GM20431 (cell line): ENCODE measurements around the gene SORBS2.
"Not testable (repeated sequence)": the region's sequence is repeated elsewhere in the genome, so short reads cannot be mapped to it uniquely, and the experiment has no call there.

ENCODE experiments used
- in situ Hi-C: fragments of 300-500 bp; cut with MseI, MboI; formaldehyde crosslinking; loops from one replicate; pipeline ENCODE4 v1.15.0; 2020; ENCODE audit warnings: low sequenced_read_pairs; ENCODE audit not compliant: unreplicated experiment

Gene SORBS2

GRCh38 chr4:185718578-185719499 lies 93.2 kb downstream of the SORBS2 start:
- in situ Hi-C loops, result no loop called here

- in situ Hi-C loops, result no loop called here
These were observed 94.6 kb downstream of the SORBS2 start for GRCh38 chr4:185717377-185717741.

GRCh38 chr4:185716577-185717376 lies 95.2 kb downstream of the SORBS2 start:
- in situ Hi-C loops, result no loop called here

GRCh38 chr4:185716141-185716551 lies 95.8 kb downstream of the SORBS2 start:
- in situ Hi-C loops, result no loop called here

GRCh38 chr4:185714524-185714923 lies 97.5 kb downstream of the SORBS2 start:
- in situ Hi-C loops, result not testable (repeated sequence)

- in situ Hi-C loops, result no loop called here
These were observed 98.3 kb downstream of the SORBS2 start for GRCh38 chr4:185713731-185714130.

- in situ Hi-C loops, result no loop called here
These were observed 98.7 kb downstream of the SORBS2 start for GRCh38 chr4:185713272-185713671.

GRCh38 chr4:185712350-185713024 lies 99.5 kb downstream of the SORBS2 start:
- in situ Hi-C loops, result no loop called here

GRCh38 chr4:185711726-185712125 lies 100.3 kb downstream of the SORBS2 start:
- in situ Hi-C loops, result no loop called here

- in situ Hi-C loops, result no loop called here
These were observed 101.5 kb downstream of the SORBS2 start for GRCh38 chr4:185710487-185710995.

GRCh38 chr4:185709802-185710486 lies 102.0 kb downstream of the SORBS2 start:
- in situ Hi-C loops, result no loop called here

- in situ Hi-C loops, result no loop called here
These were observed 103.6 kb downstream of the SORBS2 start for GRCh38 chr4:185708348-185708747.

- in situ Hi-C loops, result not testable (repeated sequence)
These were observed 104.4 kb downstream of the SORBS2 start for GRCh38 chr4:185707622-185708021.

- in situ Hi-C loops, result no loop called here
These were observed 109.8 kb downstream of the SORBS2 start for GRCh38 chr4:185702147-185702663.

GRCh38 chr4:185700630-185701029 lies 111.4 kb downstream of the SORBS2 start:
- in situ Hi-C loops, result no loop called here

- in situ Hi-C loops, result no loop called here
These were observed 111.9 kb downstream of the SORBS2 start for GRCh38 chr4:185700048-185700447.

- in situ Hi-C loops, result no loop called here
These were observed 114.5 kb downstream of the SORBS2 start for GRCh38 chr4:185697488-185697887.

GRCh38 chr4:185695743-185696142 lies 116.3 kb downstream of the SORBS2 start:
- in situ Hi-C loops, result no loop called here

GRCh38 chr4:185693548-185694215 lies 118.3 kb downstream of the SORBS2 start:
- in situ Hi-C loops, result no loop called here
